ENCODE measurements around the gene FBN3. TPM values are rescaled to one million over a fixed set of nuclear protein-coding genes. Genes with fewer than 3 reads are reported as not detected.

FBN3 gene
- polyA plus RNA-seq, 1 donor from 2014 or later: 52.7 TPM

- H3K4me3 ChIP-seq (ENCODE audit: low read length): no peak overlapping the region
- H3K79me2 ChIP-seq (replicated peaks; ENCODE audit: insufficient read depth, low read length): no peaks in the 10 kb centered on the region
- H3K27ac ChIP-seq (ENCODE audit: low read length): no peak overlapping the region
- no peaks in the 10 kb centered on the region for H4K20me1 ChIP-seq (ENCODE audit: insufficient read depth)
- H2AFZ ChIP-seq (ENCODE audit: low read depth, low read length): no peak overlapping the region
- no peaks in the 10 kb centered on the region for H3F3A ChIP-seq (ENCODE audit: insufficient read depth, low read length, poor library complexity, severe bottlenecking)
- H3K4me2 ChIP-seq (ENCODE audit: low read length): no peak overlapping the region
- H3K9me2 ChIP-seq (ENCODE audit: insufficient read depth, low read length): no peaks in the 10 kb centered on the region
- H3K9ac ChIP-seq (ENCODE audit: low read length): no peak overlapping the region
- no peaks in the 10 kb centered on the region for H3K36me3 ChIP-seq (ENCODE audit: insufficient read depth, low read length)
- no peaks in the 10 kb centered on the region for H3K9me3 ChIP-seq (ENCODE audit: low read length)
- TF ChIP-seq EP300 (conservative IDR thresholded peaks at IDR 0.05; ENCODE audit: poor library complexity, severe bottlenecking) (no peak), SMC3 (conservative IDR thresholded peaks at IDR 0.05; ENCODE audit: poor library complexity) (no peak), MXI1 (conservative IDR thresholded peaks at IDR 0.05; ENCODE audit: poor library complexity, severe bottlenecking) (no peak), REST (IDR thresholded peaks at IDR 0.05; ENCODE audit: borderline replicate concordance) (no peak), TAF1 (IDR thresholded peaks at IDR 0.05; ENCODE audit: low read depth) (no peak), CTCF (IDR thresholded peaks at IDR 0.05; ENCODE audit: poor library complexity, severe bottlenecking) (no peak), RAD21 (conservative IDR thresholded peaks at IDR 0.05) (no peak), EZH2 (IDR thresholded peaks at IDR 0.05; ENCODE audit: borderline replicate concordance, insufficient read depth, low read length, poor library complexity, severe bottlenecking) (no peak), POLR2AphosphoS5 (IDR thresholded peaks at IDR 0.05) (no peak)
- H3K27me3 ChIP-seq (ENCODE audit: insufficient read depth, low read depth, low read length): no peaks in the 10 kb centered on the region
Measured at GRCh38 chr19:8079988-8080387, 69.4 kb downstream of the FBN3 start.

GRCh38 chr19:8075158-8076074 lies 74.0 kb downstream of the FBN3 start:
- Histone ChIP-seq H3K9me3 (ENCODE audit: low read length) (no peaks in the 10 kb centered on the region), H3F3A (ENCODE audit: insufficient read depth, low read length, poor library complexity, severe bottlenecking) (no peaks in the 10 kb centered on the region), H2AFZ (ENCODE audit: low read depth, low read length) (no peak overlapping the region), H3K9me2 (ENCODE audit: insufficient read depth, low read length) (no peaks in the 10 kb centered on the region), H3K4me3 (ENCODE audit: low read length) (no peak overlapping the region), H3K4me2 (ENCODE audit: low read length) (no peak overlapping the region), H4K20me1 (ENCODE audit: insufficient read depth) (no peaks in the 10 kb centered on the region), H3K79me2 (replicated peaks; ENCODE audit: insufficient read depth, low read length) (no peaks in the 10 kb centered on the region), H3K27me3 (ENCODE audit: insufficient read depth, low read depth, low read length) (no peaks in the 10 kb centered on the region), H3K27ac (ENCODE audit: low read length) (no peak overlapping the region), H3K36me3 (ENCODE audit: insufficient read depth, low read length) (no peaks in the 10 kb centered on the region), H3K9ac (ENCODE audit: low read length) (no peak overlapping the region)
- TF ChIP-seq SMC3 (conservative IDR thresholded peaks at IDR 0.05; ENCODE audit: poor library complexity): no peak
- TF ChIP-seq RAD21 (conservative IDR thresholded peaks at IDR 0.05): no peak

Data from neural cell (in vitro differentiated cells).